Measurements from ENCODE around the gene AGAP1. TPM values are rescaled to one million over a fixed set of nuclear protein-coding genes. Genes with fewer than 3 reads are reported as not detected.

The AGAP1 gene
- total RNA-seq, 2 experiments from 2014 or later, result not detected

GRCh38 chr2:235936493-235936892 is 442.6 kb downstream of the AGAP1 start:
- H3K4me1 ChIP-seq (ENCODE audit: insufficient read depth, low read length, poor library complexity, severe bottlenecking), result no peaks in the 10 kb centered on the region
- no peaks in the 10 kb centered on the region for H3K9me2 ChIP-seq (ENCODE audit: insufficient read depth, low read length)
- H4K20me1 ChIP-seq (ENCODE audit: insufficient read depth, low read length), result no peaks in the 10 kb centered on the region
- no peak overlapping the region for H3K4me3 ChIP-seq (ENCODE audit: low read depth, low read length, poor library complexity, severe bottlenecking)
- H3K9me3 ChIP-seq (ENCODE audit: low read length), result no peaks in the 10 kb centered on the region
- ChIA-PET POLR2A (no interaction called here), CTCF (ENCODE audit: unreplicated experiment) (no interaction called here)
- H2AFZ ChIP-seq (ENCODE audit: low read length), result no peak overlapping the region
- H3K4me2 ChIP-seq (ENCODE audit: low read length), result no peak overlapping the region
- no peaks in the 10 kb centered on the region for H3K79me2 ChIP-seq (ENCODE audit: insufficient read depth, low read depth, low read length)
- DNase-seq (ENCODE audit: low spot score), result no peak
- H3K36me3 ChIP-seq (ENCODE audit: insufficient read depth, low read length), result no peaks in the 10 kb centered on the region
- intact Hi-C loops (cut with micrococcal nuclease; ENCODE audit: unreplicated experiment), result no loop called here
- TF ChIP-seq EZH2phosphoT487 (IDR thresholded peaks at IDR 0.05; ENCODE audit: borderline replicate concordance, low read depth, low read length) (no peak), CTCF (conservative IDR thresholded peaks at IDR 0.05; ENCODE audit: low read length) (peak; percentile 62)
- BruUV-seq (replicated peaks), result no TSS peak
- no peak overlapping the region for H3K27ac ChIP-seq (ENCODE audit: low read depth, low read length, poor library complexity, severe bottlenecking)

- CTCF ChIA-PET (ENCODE audit: unreplicated experiment), result no interaction called here
- intact Hi-C loops (cut with micrococcal nuclease; ENCODE audit: unreplicated experiment), result no loop called here
- no peaks in the 10 kb centered on the region for H3K36me3 ChIP-seq (ENCODE audit: insufficient read depth, low read length)
- H3K9me3 ChIP-seq (ENCODE audit: low read length), result no peaks in the 10 kb centered on the region
- DNase-seq (ENCODE audit: low spot score), result no peak
- TF ChIP-seq EZH2phosphoT487 (IDR thresholded peaks at IDR 0.05; ENCODE audit: borderline replicate concordance, low read depth, low read length) (no peak), CTCF (conservative IDR thresholded peaks at IDR 0.05; ENCODE audit: low read length) (no peak)
- H4K20me1 ChIP-seq (ENCODE audit: insufficient read depth, low read length), result no peaks in the 10 kb centered on the region
- POLR2A ChIA-PET, result no interaction called here
- no peaks in the 10 kb centered on the region for H3K79me2 ChIP-seq (ENCODE audit: insufficient read depth, low read depth, low read length)
- no peak overlapping the region for H3K4me3 ChIP-seq (ENCODE audit: low read depth, low read length, poor library complexity, severe bottlenecking)
- H2AFZ ChIP-seq (ENCODE audit: low read length), result no peak overlapping the region
- H3K4me1 ChIP-seq (ENCODE audit: insufficient read depth, low read length, poor library complexity, severe bottlenecking), result no peaks in the 10 kb centered on the region
- no peaks in the 10 kb centered on the region for H3K9me2 ChIP-seq (ENCODE audit: insufficient read depth, low read length)
- no TSS peak for BruUV-seq (replicated peaks)
- no peak overlapping the region for H3K4me2 ChIP-seq (ENCODE audit: low read length)
- no peak overlapping the region for H3K27ac ChIP-seq (ENCODE audit: low read depth, low read length, poor library complexity, severe bottlenecking)
Observed at GRCh38 chr2:235937087-235937486, 443.2 kb downstream of the AGAP1 start.

- Histone ChIP-seq H3K36me3 (ENCODE audit: insufficient read depth, low read length) (no peaks in the 10 kb centered on the region), H2AFZ (ENCODE audit: low read length) (no peak overlapping the region), H3K79me2 (ENCODE audit: insufficient read depth, low read depth, low read length) (no peaks in the 10 kb centered on the region), H3K4me2 (ENCODE audit: low read length) (no peak overlapping the region), H3K27ac (ENCODE audit: low read depth, low read length, poor library complexity, severe bottlenecking) (no peak overlapping the region), H3K4me3 (ENCODE audit: low read depth, low read length, poor library complexity, severe bottlenecking) (no peak overlapping the region), H3K4me1 (ENCODE audit: insufficient read depth, low read length, poor library complexity, severe bottlenecking) (no peaks in the 10 kb centered on the region), H3K9me2 (ENCODE audit: insufficient read depth, low read length) (no peaks in the 10 kb centered on the region), H3K9me3 (ENCODE audit: low read length) (no peaks in the 10 kb centered on the region), H4K20me1 (ENCODE audit: insufficient read depth, low read length) (no peaks in the 10 kb centered on the region)
- no peak for DNase-seq (ENCODE audit: low spot score)
- POLR2A ChIA-PET, result no interaction called here
- intact Hi-C loops (cut with micrococcal nuclease; ENCODE audit: unreplicated experiment), result no loop called here
- no peak for TF ChIP-seq CTCF (conservative IDR thresholded peaks at IDR 0.05; ENCODE audit: low read length)
- TF ChIP-seq EZH2phosphoT487 (IDR thresholded peaks at IDR 0.05; ENCODE audit: borderline replicate concordance, low read depth, low read length), result no peak
- CTCF ChIA-PET (ENCODE audit: unreplicated experiment), result no interaction called here
- no TSS peak for BruUV-seq (replicated peaks)
Observed at GRCh38 chr2:235937526-235937925, 443.7 kb downstream of the AGAP1 start.

Measured in OCI-LY7 (cell line).